Osteoblast (primary cell): Measurements from ENCODE around the gene ORC2. TPM values are rescaled to one million over a fixed set of nuclear protein-coding genes. Genes with fewer than 3 reads are reported as not detected.
A peak's percentile ranks its signal among the peaks of the same experiment; 100 is the strongest.

Experiments used
- DNase-seq: peaks from one replicate; pipeline ENCODE4 v3.0.0; 2011; ENCODE audit warnings: low spot score, mixed read lengths; ENCODE audit not compliant: insufficient read length; ENCODE audit errors: missing footprints
- H2AFZ ChIP-seq: 2 replicates; pipeline ENCODE4 v1.6.0; 2011; ENCODE audit warnings: mild to moderate bottlenecking, low read length
- H3K27ac ChIP-seq: 2 replicates; pipeline ENCODE4 v1.5.1; 2011; ENCODE audit warnings: mild to moderate bottlenecking, low read depth, low read length, moderate library complexity
- H3K27me3 ChIP-seq: 2 replicates; pipeline ENCODE4 v1.6.0; 2012; ENCODE audit warnings: mild to moderate bottlenecking, control low read depth, inconsistent platforms, low read length, moderate library complexity; ENCODE audit not compliant: insufficient read depth
- H3K36me3 ChIP-seq: 2 replicates; pipeline ENCODE4 v1.5.1; 2011; ENCODE audit warnings: mild to moderate bottlenecking, low read length, control low read depth, moderate library complexity; ENCODE audit not compliant: insufficient read depth
- H3K4me1 ChIP-seq: 2 replicates; pipeline ENCODE4 v1.5.1; 2011; ENCODE audit warnings: mild to moderate bottlenecking, low read length, control low read depth, moderate library complexity; ENCODE audit not compliant: insufficient read depth
- H3K4me2 ChIP-seq: 2 replicates; pipeline ENCODE4 v1.6.0; 2011; ENCODE audit warnings: mild to moderate bottlenecking, low read length; ENCODE audit not compliant: insufficient read depth
- H3K4me3 ChIP-seq: fragments of 200-600 bp; sonication (generic); 3 replicates; pipeline ENCODE4 v1.5.1; 2012; ENCODE audit warnings: mild to moderate bottlenecking, low read length, inconsistent platforms; ENCODE audit not compliant: insufficient read depth
- H3K79me2 ChIP-seq: 2 replicates; pipeline ENCODE4 v1.6.0; 2012; ENCODE audit warnings: mild to moderate bottlenecking, low read length, control low read depth, inconsistent platforms; ENCODE audit not compliant: insufficient read depth
- H3K9me3 ChIP-seq: 2 replicates; pipeline ENCODE4 v1.5.1; 2011; ENCODE audit warnings: low read depth, low read length, control low read depth
- H4K20me1 ChIP-seq: 2 replicates; pipeline ENCODE4 v1.6.0; 2012; ENCODE audit warnings: mild to moderate bottlenecking, low read length, control low read depth; ENCODE audit not compliant: insufficient read depth
- total RNA-seq: library from RNA; depleted of rRNA; stranded (reverse); fragments of >200 nt; gene quantifications from 2 replicates; pipeline ENCODE4 v1.2.3, GENCODE V29; 2012
- TF ChIP-seq, protein P1 (sequence below): IDR thresholded peaks from 2 replicates; pipeline ENCODE4 v1.5.1; 2011; ENCODE audit warnings: mild to moderate bottlenecking, low read depth, low read length, moderate library complexity; ENCODE audit errors: extremely low read depth

The ORC2 gene
- total RNA-seq, 1 donor: 14.5 TPM

DNA sequence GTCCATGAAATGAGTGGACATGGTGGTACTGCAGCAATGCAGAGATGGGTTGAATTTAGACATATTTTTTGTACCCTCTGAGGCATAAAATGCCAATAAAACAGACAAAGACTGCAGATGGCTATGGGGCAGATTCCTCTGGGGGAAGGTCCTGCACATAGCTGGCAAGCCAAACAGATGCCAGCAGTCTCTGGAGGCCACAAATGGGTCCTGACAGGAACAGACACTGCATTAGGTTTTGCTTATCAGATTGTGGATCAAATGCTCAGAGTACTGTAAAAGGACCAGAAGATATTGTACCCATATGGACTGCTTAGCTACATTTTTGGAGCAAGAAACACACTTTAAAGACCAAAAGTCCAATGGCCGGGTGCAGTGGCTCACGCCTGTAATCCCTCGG, 40.9 kb upstream of the ORC2 start:
- Histone ChIP-seq H3K27me3 (no peaks in the 10 kb centered on the region), H3K4me1 (no peaks in the 10 kb centered on the region), H3K4me3 (no peak overlapping the region), H3K4me2 (no peak overlapping the region), H2AFZ (no peak overlapping the region), H3K27ac (no peak overlapping the region), H3K36me3 (peaks cover 36% of the 10 kb centered on the region), H3K9me3 (no peaks in the 10 kb centered on the region), H3K79me2 (no peaks in the 10 kb centered on the region), H4K20me1 (no peaks in the 10 kb centered on the region)
- DNase-seq: no peak
- TF ChIP-seq, protein P1, sequence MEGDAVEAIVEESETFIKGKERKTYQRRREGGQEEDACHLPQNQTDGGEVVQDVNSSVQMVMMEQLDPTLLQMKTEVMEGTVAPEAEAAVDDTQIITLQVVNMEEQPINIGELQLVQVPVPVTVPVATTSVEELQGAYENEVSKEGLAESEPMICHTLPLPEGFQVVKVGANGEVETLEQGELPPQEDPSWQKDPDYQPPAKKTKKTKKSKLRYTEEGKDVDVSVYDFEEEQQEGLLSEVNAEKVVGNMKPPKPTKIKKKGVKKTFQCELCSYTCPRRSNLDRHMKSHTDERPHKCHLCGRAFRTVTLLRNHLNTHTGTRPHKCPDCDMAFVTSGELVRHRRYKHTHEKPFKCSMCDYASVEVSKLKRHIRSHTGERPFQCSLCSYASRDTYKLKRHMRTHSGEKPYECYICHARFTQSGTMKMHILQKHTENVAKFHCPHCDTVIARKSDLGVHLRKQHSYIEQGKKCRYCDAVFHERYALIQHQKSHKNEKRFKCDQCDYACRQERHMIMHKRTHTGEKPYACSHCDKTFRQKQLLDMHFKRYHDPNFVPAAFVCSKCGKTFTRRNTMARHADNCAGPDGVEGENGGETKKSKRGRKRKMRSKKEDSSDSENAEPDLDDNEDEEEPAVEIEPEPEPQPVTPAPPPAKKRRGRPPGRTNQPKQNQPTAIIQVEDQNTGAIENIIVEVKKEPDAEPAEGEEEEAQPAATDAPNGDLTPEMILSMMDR: no peak

DNA sequence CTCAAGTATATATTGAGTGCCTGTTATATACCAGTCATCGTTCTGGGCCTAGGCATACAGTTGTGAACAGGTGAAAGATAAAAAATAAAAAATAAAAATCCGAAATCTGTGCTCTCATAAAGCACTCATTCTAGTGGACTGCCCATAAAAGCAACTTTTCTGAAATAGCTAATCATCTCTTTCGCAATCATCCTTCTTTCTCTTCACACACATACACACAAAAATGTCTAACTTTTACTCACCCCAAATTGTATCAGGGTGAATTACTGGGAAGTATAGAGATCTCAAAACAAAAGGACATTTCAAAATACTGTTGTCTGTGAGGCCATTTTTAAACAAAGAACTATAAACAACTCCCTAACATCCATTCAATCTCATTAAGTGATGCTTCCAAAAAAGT, 29.6 kb upstream of the ORC2 start:
- H2AFZ ChIP-seq: no peak overlapping the region
- H3K4me2 ChIP-seq: no peak overlapping the region
- no peaks in the 10 kb centered on the region for H3K9me3 ChIP-seq
- peaks cover 8% of the 10 kb centered on the region for H3K4me1 ChIP-seq
- no peaks in the 10 kb centered on the region for H3K79me2 ChIP-seq
- H3K27me3 ChIP-seq: no peaks in the 10 kb centered on the region
- peak overlapping the region; percentile 7 for H3K27ac ChIP-seq
- peaks cover 34% of the 10 kb centered on the region for H3K36me3 ChIP-seq
- TF ChIP-seq, protein P1: no peak
- DNase-seq: peak; percentile 25
- H3K4me3 ChIP-seq: no peak overlapping the region
- no peaks in the 10 kb centered on the region for H4K20me1 ChIP-seq

DNA sequence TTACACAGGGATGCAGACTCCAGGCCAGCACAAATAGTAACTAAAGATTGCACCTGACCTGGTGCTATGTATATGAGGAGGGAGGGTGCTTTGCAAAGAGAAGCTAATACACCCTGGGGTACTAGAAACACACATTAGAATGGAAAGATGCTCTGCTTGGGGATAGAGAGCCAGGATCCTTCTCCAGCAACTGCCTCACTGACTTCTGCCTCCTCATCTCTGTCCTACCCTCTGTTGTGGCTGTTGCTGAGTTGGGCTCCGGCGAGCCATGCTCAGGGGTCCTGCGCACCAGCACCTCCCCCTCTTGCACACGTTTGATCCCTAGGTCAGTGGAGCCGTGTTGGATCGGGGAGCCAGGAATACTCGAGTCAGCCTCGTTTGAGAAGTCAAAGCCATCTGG, 23.7 kb upstream of the ORC2 start:
- H3K9me3 ChIP-seq: no peaks in the 10 kb centered on the region
- peaks cover 17% of the 10 kb centered on the region for H3K4me1 ChIP-seq
- H3K27ac ChIP-seq: no peak overlapping the region
- TF ChIP-seq, protein P1: no peak
- H2AFZ ChIP-seq: no peak overlapping the region
- H3K79me2 ChIP-seq: no peaks in the 10 kb centered on the region
- DNase-seq: no peak
- H3K4me3 ChIP-seq: no peak overlapping the region
- H4K20me1 ChIP-seq: peaks cover 3% of the 10 kb centered on the region
- H3K27me3 ChIP-seq: no peaks in the 10 kb centered on the region
- no peak overlapping the region for H3K4me2 ChIP-seq
- peaks cover 28% of the 10 kb centered on the region for H3K36me3 ChIP-seq

DNA sequence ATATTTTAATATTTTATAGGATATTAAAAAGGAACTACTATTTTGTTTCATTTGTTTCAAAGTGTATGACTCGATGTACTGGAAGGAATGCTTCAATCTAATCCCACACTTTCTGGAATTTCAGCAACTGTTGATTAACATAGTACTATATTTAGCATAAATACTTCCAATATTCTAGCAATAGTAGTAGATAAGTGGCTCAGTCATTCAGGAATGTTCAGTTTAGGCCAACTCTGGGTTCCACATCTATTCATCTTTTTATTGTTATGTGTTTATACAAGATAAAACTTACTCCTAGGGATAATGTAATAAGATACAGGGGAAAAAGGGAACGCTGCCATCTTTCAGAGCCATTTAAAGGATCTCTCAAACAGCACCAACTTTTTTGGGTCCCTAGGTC, 22.3 kb upstream of the ORC2 start:
- Histone ChIP-seq H4K20me1 (peaks cover 3% of the 10 kb centered on the region), H3K4me1 (peaks cover 17% of the 10 kb centered on the region), H3K79me2 (no peaks in the 10 kb centered on the region), H3K4me3 (no peak overlapping the region), H3K27ac (peak overlapping the region; percentile 32), H3K27me3 (no peaks in the 10 kb centered on the region), H3K4me2 (peak overlapping the region; percentile 17), H3K36me3 (peaks cover 31% of the 10 kb centered on the region), H3K9me3 (no peaks in the 10 kb centered on the region), H2AFZ (no peak overlapping the region)
- TF ChIP-seq, protein P1: no peak
- DNase-seq: peak; percentile 49
